Measurements from ENCODE around the gene CITED2.
"Not testable (repeated sequence)": the region's sequence is repeated elsewhere in the genome, so short reads cannot be mapped to it uniquely, and the experiment has no call there.

Gene CITED2, protein sequence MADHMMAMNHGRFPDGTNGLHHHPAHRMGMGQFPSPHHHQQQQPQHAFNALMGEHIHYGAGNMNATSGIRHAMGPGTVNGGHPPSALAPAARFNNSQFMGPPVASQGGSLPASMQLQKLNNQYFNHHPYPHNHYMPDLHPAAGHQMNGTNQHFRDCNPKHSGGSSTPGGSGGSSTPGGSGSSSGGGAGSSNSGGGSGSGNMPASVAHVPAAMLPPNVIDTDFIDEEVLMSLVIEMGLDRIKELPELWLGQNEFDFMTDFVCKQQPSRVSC

DNA sequence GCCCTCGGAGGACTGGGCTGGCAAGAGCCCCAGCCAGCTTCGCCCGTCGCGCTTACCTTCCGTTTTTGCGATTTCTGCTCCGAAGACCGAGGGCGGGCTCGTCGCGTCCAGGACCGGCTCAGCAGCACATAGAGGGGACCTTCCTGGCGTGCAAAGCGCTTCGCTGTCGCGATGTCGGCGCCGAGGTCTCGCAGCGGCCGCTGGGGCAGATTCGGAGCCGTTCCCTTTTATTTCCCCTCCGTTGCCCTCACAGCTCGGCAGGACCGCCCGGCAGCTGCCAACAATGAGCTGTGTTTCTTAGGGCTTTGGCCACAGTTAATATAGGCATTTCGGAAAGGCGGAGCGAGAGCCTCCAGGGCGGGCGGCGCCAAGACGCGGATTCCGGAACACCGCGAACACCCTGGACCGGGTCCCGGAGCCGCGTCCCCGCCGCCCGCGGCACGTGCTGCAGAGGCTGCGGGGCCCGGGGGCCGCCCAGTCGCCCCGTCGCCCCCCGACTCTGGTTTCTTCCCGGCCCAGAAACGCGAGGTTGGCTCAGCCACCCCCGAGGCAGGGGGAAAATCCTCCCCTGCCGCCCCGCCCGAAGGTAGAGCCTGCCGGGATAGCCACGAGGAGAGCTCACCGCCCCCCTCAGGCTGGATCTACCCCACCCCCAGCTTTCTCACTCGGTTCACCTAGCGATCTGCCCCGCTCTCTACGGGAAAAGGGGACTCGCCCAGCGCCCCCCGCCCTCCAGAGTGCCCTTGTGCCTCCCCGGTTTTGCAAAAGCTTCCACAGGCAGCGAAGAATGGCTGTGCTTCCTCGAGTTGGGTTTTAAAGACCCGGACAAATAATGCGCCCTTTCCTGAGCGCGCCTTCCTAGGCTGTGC, at the start of gene CITED2:
Gene CITED2, minus strand, starts transcription at position 292 of the 869 bp plus-strand sequence. CDS start 704 bp downstream, outside the sequence.
- CTCF ChIA-PET, result interaction anchor here (0.8 to 2.5 kb wide), 7 partner anchors 9 to 256 kb away, joined by 3 to 16 read pairs (median 4); partner anchors contain the start of gene TXLNB
- Mint-ChIP-seq H3K4me1 (peaks cover 39% of the 10 kb centered on the region), H3K27ac (peak within 1 kb of the TSS; percentile 100), H3K4me3 (peak within 1 kb of the TSS; percentile 97), H3K36me3 (peaks cover 34% of the 10 kb centered on the region), H3K27me3 (peaks cover 3% of the 10 kb centered on the region), H3K9me3 (no peaks in the 10 kb centered on the region)
- DNase-seq, result peak; percentile 93

DNA sequence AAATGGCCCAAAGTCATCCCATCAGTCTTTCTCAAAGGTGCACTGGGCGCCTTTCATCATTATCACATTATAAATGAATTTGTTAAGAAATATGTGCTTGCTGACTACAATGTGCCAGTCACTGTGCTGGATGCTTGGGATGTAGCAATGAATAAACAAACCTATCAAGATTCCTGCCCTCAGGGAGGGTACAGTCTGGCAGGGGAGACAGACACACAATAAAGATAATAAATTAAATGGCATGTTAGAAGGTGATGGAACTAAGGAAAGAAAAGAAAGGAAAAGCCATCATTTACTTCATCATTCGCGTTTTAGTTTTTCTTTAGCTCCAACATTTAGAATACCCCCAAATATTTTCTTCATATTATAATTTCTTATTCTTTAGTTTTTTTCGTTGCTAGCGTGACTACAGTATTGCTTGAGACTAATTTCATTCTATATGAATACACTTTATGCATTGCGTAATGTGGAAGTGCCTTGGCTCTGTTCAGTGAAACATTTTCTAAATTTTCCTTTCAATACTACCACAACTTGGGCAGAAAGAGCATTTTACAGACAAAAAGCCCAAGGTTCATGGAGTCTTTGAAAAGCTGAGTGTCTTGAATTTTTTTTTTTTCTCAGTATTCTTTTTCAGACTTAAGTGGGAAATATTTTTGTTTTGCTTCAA, 48.7 kb upstream of the CITED2 start:
- Mint-ChIP-seq H3K9me3 (no peaks in the 10 kb centered on the region), H3K27ac (no peak overlapping the region), H3K36me3 (no peaks in the 10 kb centered on the region), H3K4me3 (no peak overlapping the region), H3K4me1 (no peaks in the 10 kb centered on the region), H3K27me3 (peaks cover 19% of the 10 kb centered on the region)
- no peak for DNase-seq
- CTCF ChIA-PET, result no interaction called here

DNA sequence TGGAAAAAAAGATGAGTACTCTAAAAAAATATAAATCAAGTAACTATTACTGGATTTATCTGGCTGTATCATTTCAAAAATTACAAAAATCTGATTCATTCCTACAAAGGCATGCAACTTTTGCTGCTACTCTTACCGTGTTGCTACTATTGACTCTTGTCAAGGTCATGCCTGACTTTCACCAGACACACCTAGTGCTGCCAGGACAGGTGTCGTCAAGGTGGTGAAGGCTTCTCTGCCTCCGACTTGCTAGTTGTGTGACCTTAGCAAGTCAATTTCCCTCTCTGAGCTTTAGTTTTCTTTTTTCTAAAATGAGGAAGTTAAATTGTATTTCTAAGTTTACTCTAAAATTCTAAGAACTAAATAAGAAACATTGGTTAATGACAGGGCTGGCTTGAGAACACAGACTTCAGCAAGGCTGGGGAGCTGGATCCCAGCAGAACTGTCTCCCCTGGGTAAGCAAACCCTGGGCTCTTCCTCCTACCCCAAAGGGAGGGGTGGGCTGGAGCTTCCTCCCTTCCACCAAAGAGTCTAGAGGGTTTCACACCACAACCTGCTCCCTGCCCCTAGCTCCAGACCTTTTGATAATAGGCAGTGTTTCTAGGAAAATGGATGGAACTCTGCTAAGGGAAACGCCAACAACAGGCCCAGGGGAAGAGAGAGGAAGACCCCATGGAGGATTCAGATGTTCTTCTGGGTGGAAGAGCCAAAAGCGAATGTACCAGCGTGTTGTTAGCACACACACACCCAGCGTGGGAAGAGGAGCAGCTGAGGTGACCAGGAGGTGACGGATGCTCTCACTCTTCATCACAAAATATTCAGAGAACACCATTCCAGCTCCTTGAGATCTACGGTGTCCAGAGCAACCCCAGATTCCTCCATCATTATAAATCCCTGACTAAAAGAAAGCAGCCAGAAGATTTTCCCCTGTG, 47.9 kb upstream of the CITED2 start:
- CTCF ChIA-PET, result interaction anchor here (0.6 kb wide), 1 partner anchor 63 kb away, joined by 3 read pairs; no protein-coding TSS in a partner anchor
- Mint-ChIP-seq H3K36me3 (no peaks in the 10 kb centered on the region), H3K27me3 (peaks cover 19% of the 10 kb centered on the region)

DNA sequence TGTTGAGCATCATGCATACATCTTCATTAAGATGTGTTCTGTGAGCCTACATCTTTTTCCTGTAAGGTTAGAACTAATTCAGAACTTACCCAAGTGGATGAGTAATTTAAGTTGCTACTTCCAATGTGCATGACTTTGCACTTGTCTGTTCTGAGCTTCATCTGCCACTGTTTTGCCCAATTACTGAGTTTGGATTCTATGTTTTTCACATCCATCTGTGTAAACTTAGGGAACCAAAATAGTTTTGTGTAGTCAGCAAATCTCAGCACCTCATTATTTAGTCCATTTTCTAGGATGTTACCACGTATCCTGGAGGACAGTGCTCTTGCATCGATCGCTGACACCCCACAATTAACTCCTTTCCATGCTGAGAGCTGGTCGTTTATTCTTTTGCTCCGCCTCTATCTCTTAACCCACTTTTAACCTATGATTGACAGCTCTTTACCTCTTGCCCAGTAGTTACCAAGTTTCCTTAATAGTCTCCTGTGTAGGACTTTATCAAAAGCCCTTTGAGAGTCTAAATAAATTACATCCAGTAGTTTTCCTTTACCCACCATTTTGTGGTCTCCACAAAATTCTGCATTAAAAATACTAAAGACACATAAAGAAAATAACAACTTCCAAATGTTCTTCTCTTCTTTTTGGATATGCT, 44.2 kb upstream of the CITED2 start:
- no peaks in the 10 kb centered on the region for H3K4me1 Mint-ChIP-seq

More for the DNA sequence above, 47.9 kb upstream of the CITED2 start:
- Mint-ChIP-seq H3K9me3 (no peaks in the 10 kb centered on the region), H3K4me3 (no peak overlapping the region), H3K27ac (no peak overlapping the region), H3K4me1 (no peaks in the 10 kb centered on the region)
- no peak for DNase-seq

DNA sequence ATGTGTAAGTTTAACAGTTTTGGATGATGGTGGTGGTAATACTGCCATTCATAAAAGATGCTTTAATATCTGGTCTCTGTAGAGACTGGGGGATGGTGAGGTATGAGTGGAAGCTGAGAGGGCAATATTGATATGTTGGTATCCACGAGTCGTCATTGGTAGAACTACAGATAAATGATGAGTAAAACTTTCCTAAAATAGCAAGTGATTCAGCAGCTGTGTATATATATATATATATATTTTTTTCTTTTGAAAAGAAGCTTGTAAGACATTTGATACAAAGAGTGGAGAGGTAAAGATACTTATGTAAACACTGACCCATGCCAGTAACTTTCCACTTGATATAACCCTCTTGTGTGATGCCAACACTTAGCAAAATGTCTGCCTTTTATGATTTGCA, 41.7 kb upstream of the CITED2 start:
- no peak for DNase-seq
- no peak overlapping the region for H3K4me3 Mint-ChIP-seq
- CTCF ChIA-PET, result no interaction called here
- no peak overlapping the region for H3K27ac Mint-ChIP-seq
- no peaks in the 10 kb centered on the region for H3K9me3 Mint-ChIP-seq
- H3K27me3 Mint-ChIP-seq, result peaks cover 20% of the 10 kb centered on the region
- H3K4me1 Mint-ChIP-seq, result no peaks in the 10 kb centered on the region
- no peaks in the 10 kb centered on the region for H3K36me3 Mint-ChIP-seq

More for the DNA sequence above, 44.2 kb upstream of the CITED2 start:
- Mint-ChIP-seq H3K36me3 (no peaks in the 10 kb centered on the region), H3K4me3 (no peak overlapping the region), H3K27ac (no peak overlapping the region), H3K9me3 (no peaks in the 10 kb centered on the region), H3K27me3 (peaks cover 25% of the 10 kb centered on the region)
- DNase-seq, result no peak
- CTCF ChIA-PET, result no interaction called here

DNA sequence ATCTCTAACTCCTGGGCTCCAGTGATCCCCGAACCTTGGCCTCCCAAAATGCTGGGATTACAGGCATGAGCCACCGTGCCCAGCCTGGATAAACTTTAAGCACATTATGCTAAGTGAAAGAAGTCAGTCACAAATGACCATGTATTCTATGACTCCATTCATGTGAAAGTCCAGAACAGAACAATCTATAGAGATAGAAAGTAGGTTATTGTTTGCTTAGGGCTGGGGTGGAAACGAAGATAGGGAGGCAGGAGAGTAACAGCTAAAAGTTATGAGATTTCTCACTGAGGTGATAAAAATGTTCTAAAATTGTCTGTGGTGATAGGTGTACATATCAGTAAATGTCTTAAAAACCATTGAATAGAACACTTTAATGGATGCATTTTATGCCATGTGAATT, 40.9 kb upstream of the CITED2 start:
- CTCF ChIA-PET, result no interaction called here
- Mint-ChIP-seq H3K9me3 (no peaks in the 10 kb centered on the region), H3K36me3 (no peaks in the 10 kb centered on the region), H3K27me3 (peaks cover 16% of the 10 kb centered on the region), H3K4me3 (no peak overlapping the region), H3K27ac (no peak overlapping the region), H3K4me1 (no peaks in the 10 kb centered on the region)
- DNase-seq, result no peak

DNA sequence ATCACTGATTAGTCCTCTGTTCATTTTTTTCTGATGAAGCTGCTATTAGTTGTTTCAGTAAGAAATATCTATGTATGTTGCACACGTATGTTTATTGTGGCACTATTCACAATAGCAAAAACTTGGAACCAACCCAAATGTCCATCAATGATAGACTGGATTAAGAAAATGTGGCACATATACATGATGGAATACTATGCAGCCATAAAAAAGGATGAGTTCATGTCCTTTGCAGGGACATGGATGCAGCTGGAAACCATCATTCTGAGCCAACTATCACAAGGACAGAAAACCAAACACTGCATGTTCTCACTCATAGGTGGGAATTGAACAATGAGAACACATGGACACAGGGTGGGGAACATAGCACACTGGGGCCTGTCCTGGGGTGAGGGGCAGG, 37.7 kb upstream of the CITED2 start:
- H3K9me3 Mint-ChIP-seq, CTCF ChIA-PET, H3K4me3 Mint-ChIP-seq, H3K36me3 Mint-ChIP-seq, H3K4me1 Mint-ChIP-seq, DNase-seq, H3K27ac Mint-ChIP-seq: not testable (repeated sequence)
- H3K27me3 Mint-ChIP-seq, result peaks cover 14% of the 10 kb centered on the region

DNA sequence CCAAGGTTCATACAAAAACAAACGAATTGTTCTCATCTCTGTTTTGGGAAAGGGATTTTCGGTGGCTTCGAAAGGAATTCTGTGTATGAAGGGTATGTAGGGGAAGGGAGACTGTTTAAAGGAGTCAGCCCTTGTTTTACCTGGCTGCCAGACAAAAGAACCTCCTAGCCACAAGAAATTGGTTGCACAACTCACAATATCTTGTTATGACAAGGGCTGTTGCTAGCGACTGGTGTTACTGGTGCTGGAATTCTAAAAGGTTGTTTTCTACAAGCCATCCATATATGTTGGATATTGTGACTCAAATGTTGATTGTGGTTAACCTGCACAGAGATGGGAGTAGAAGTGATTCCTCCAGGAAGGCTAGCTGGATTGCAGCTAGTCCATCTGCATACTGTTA, 34.6 kb upstream of the CITED2 start:
- no peaks in the 10 kb centered on the region for H3K9me3 Mint-ChIP-seq
- DNase-seq, result no peak
- CTCF ChIA-PET, result no interaction called here
- peaks cover 5% of the 10 kb centered on the region for H3K27me3 Mint-ChIP-seq
- H3K36me3 Mint-ChIP-seq, result no peaks in the 10 kb centered on the region
- H3K4me3 Mint-ChIP-seq, result no peak overlapping the region
- no peak overlapping the region for H3K27ac Mint-ChIP-seq
- H3K4me1 Mint-ChIP-seq, result no peaks in the 10 kb centered on the region

DNA sequence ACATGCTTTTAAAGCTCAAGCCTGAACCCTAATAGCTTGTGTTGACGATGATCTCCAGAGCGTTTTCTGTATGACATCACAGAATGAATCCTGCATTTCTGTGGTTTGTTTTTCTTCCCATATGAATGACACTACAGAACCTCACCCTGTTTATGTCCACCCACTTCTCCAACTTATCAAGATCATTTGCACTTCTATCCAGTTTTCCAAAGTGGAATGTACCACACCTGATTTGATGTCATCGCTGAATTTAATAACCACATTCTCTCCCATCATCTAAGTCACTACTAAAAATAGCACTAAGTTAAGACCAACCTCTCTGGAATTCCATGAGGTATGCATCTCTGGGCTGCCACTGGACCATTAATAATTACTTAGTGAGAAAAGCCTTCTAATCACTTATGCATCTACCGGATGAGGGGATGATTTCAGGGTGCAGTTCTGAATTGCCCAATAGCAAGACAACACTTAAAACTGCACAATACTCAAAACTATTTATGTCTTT, 33.3 kb upstream of the CITED2 start:
- Mint-ChIP-seq H3K9me3 (no peaks in the 10 kb centered on the region), H3K36me3 (no peaks in the 10 kb centered on the region), H3K4me1 (no peaks in the 10 kb centered on the region), H3K27ac (no peak overlapping the region), H3K4me3 (no peak overlapping the region), H3K27me3 (no peaks in the 10 kb centered on the region)
- DNase-seq, result no peak
- CTCF ChIA-PET, result no interaction called here

DNA sequence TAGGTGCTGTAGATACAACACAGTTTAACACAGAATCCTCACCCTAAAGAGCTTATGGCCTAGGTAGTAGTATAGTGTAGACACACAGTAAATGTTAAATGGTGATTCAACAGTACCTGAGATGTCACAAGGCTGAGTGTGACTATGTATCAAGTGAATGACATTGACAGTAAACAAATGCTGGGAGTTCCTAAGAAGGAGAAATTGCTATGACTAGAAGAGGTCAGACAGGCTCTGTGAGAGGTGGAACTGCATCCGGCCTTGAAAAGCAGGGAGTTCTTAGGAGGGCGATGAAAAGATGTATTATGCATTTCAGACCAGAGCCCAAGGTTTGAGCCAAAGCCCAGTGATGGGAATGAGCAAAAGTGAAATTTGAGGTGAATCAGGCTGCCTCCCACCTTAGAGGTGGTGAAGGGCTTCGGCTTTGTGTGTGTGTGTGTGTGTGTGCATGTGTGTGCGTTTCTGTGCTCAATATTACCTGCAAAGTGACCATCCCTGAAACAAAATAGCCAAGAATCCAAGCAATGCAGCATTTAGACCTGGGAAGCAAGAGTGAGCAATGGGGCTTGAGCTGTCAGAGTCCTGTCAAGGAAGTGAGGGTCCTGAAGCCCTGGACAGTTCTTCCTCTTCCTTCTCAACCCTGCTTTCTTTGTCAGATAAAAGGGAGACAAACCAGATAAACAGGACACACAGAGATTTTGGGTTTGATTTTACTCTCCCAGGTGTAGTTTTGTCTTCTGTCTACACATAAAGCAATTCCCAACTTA, 32.3 kb upstream of the CITED2 start:
- H3K27ac Mint-ChIP-seq, result no peak overlapping the region
- no peak overlapping the region for H3K4me3 Mint-ChIP-seq
- H3K36me3 Mint-ChIP-seq, result no peaks in the 10 kb centered on the region
- CTCF ChIA-PET, result no interaction called here
- no peaks in the 10 kb centered on the region for H3K4me1 Mint-ChIP-seq
- no peaks in the 10 kb centered on the region for H3K27me3 Mint-ChIP-seq
- H3K9me3 Mint-ChIP-seq, result no peaks in the 10 kb centered on the region
- no peak for DNase-seq

DNA sequence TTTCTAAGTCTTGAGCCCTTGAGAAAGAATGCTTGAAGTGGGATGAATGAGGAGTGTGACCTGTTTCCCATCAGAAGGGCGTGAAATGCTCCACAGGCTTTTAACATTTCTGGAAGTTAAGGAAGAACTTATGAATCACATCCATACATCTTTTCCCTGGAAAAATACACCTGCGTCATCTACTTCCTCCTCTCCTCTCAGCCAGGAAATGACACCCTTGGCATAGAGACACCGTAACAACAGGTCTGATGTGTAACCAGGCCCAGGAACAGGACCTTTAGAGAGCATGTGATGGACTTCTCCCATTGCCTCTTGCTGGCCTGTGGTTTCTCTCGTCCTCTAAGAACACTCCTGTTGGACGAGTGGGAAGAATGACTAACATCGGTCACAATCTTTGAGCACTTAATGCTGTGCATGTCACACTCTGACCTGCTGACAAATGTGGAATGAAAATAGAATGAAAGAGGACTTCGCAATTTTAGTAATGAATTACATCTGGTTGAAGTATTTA, 28.5 kb upstream of the CITED2 start:
- H3K4me3 Mint-ChIP-seq, result no peak overlapping the region
- no peaks in the 10 kb centered on the region for H3K36me3 Mint-ChIP-seq
- H3K9me3 Mint-ChIP-seq, result no peaks in the 10 kb centered on the region
- no peak overlapping the region for H3K27ac Mint-ChIP-seq
- H3K4me1 Mint-ChIP-seq, result no peaks in the 10 kb centered on the region
- CTCF ChIA-PET, result no interaction called here
- H3K27me3 Mint-ChIP-seq, result no peaks in the 10 kb centered on the region
- no peak for DNase-seq

DNA sequence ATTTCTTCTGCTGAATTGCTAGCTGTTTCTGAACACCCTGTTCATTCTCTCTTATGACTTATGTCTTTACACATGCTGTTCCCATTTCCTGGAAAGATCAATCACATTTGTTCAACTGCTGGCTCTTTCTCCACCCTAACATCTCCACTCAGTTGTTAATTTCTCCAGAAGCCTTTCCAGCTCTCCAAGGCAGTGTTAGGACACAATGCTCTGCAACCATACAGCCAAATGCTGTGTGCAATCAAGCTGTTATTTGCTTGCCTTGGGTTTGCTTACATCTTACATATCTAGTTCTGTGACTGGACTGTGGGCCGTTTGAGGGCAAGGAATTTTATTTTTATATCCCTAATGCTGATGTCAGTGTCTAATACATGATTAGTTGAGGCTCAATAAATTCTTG, 24.2 kb upstream of the CITED2 start:
- H3K36me3 Mint-ChIP-seq, result no peaks in the 10 kb centered on the region
- no peaks in the 10 kb centered on the region for H3K9me3 Mint-ChIP-seq
- H3K27ac Mint-ChIP-seq, result no peak overlapping the region
- no peaks in the 10 kb centered on the region for H3K4me1 Mint-ChIP-seq
- no peak overlapping the region for H3K4me3 Mint-ChIP-seq
- CTCF ChIA-PET, result no interaction called here
- peaks cover 5% of the 10 kb centered on the region for H3K27me3 Mint-ChIP-seq
- no peak for DNase-seq
